A549 (cell line): ENCODE results near the gene LBHD2. TPM values are rescaled to one million over a fixed set of nuclear protein-coding genes. Genes with fewer than 3 reads are reported as not detected.

Experiments
- ATAC-seq, 2 experiments: fragments of 200-7000 bp in 1 of 2; fragments of >200 bp in 1 of 2; cut with Nextera tagmentation in 1 of 2; cut with Tn5 transposase in 1 of 2; 3 replicates each; pipeline versions ENCODE4 v1.8.0 to v1.9.1; 2018 to 2020; ENCODE audit warnings: mild to moderate bottlenecking in 1 of 2, moderate library complexity in 1 of 2
- CTCF ChIA-PET: fragments of 300-600 bp; sonication (Branson Sonifier 250); formaldehyde crosslinking; extraction: SDS; loops from one replicate; lab custom pipeline; 2021; ENCODE audit warnings: antibody characterized with exemption, inconsistent platforms; lab: Yijun Ruan, JAX
- POLR2A ChIA-PET: fragments of 350-600 bp; formaldehyde crosslinking; extraction: SDS; loops from one replicate; lab custom pipeline; 2021; ENCODE audit warnings: antibody characterized with exemption, inconsistent platforms; lab: Yijun Ruan, JAX
- DNase-seq, 2 experiments: peaks; one replicate each; pipeline versions ENCODE4 v3.0.0 to v3.0.0-alpha.2; 2011 to 2016; ENCODE audit warnings: low read depth in 1 of 2, low spot score in 1 of 2
- FAIRE-seq: peaks from 2 replicates; lab custom pipeline; 2011; peaks lifted over from hg19 to GRCh38; lab: Jason Lieb, UNC
- H3K27ac ChIP-seq, 2 experiments: fragments of >200 bp; sonication (Bioruptor Twin); formaldehyde crosslinking; 3 replicates each; pipeline ENCODE4 v1.5.1; 2016 to 2017
- H3K4me1 ChIP-seq: fragments of >200 bp; sonication (Bioruptor Twin); formaldehyde crosslinking; 3 replicates; pipeline ENCODE4 v1.6.1; 2016
- H3K4me2 ChIP-seq: fragments of >200 bp; sonication (Bioruptor Twin); formaldehyde crosslinking; 3 replicates; pipeline ENCODE4 v1.6.1; 2016
- H3K4me3 ChIP-seq: fragments of >200 bp; sonication (Bioruptor Twin); formaldehyde crosslinking; 3 replicates; pipeline ENCODE4 v1.5.1; 2016
- H3K9me3 ChIP-seq: fragments of >200 bp; sonication (Bioruptor Twin); formaldehyde crosslinking; 3 replicates; pipeline ENCODE4 v1.6.1; 2016
- CBX2 ChIP-seq: fragments of 200-600 bp; sonication (generic); IDR thresholded peaks from 2 replicates; pipeline ENCODE4 v1.6.1; 2016; ENCODE audit warnings: low read depth, mild to moderate bottlenecking, borderline replicate concordance
- CEBPB ChIP-seq, 2 experiments: fragments of >200 bp in 1 of 2; sonication (Bioruptor Twin) in 1 of 2; formaldehyde crosslinking in 1 of 2; IDR thresholded peaks; 2 replicates each; pipeline ENCODE4 v1.6.1; 2012 to 2016
- CHD2 ChIP-seq: fragments of 150-350 bp; IDR thresholded peaks from 2 replicates; pipeline ENCODE4 v1.6.1; 2014; ENCODE audit warnings: low read length; ENCODE audit not compliant: partially characterized antibody
- CHD4 ChIP-seq: fragments of 200-600 bp; sonication (generic); IDR thresholded peaks from 2 replicates; pipeline ENCODE4 v1.6.1; 2016; ENCODE audit warnings: antibody characterized with exemption, mild to moderate bottlenecking, borderline replicate concordance
- ELK1 ChIP-seq: fragments of 150-350 bp; IDR thresholded peaks from 2 replicates; pipeline ENCODE4 v1.6.1; 2014; ENCODE audit warnings: low read depth, mild to moderate bottlenecking, low read length
- GATA3 ChIP-seq: IDR thresholded peaks from 2 replicates; pipeline ENCODE4 v1.6.1; 2012; ENCODE audit warnings: borderline replicate concordance
- HMGXB4 ChIP-seq: fragments of 250-450 bp; sonication (Bioruptor Pico); IDR thresholded peaks from 2 replicates; pipeline ENCODE4 v1.5.0; 2021; ENCODE audit warnings: mild to moderate bottlenecking, moderate library complexity, borderline replicate concordance
- JUN ChIP-seq, 2 experiments: fragments of >200 bp; sonication (Bioruptor Twin); formaldehyde crosslinking; IDR thresholded peaks; 2 replicates in 1 of 2; 3 replicates in 1 of 2; pipeline ENCODE4 v1.6.1; 2016 to 2017
- KDM1A ChIP-seq: fragments of 200-600 bp; sonication (generic); IDR thresholded peaks from 2 replicates; pipeline ENCODE4 v1.6.1; 2016; ENCODE audit warnings: low read depth, mild to moderate bottlenecking
- MAFK ChIP-seq: fragments of 450-650 bp; IDR thresholded peaks from 2 replicates; pipeline ENCODE4 v1.6.1; 2014; ENCODE audit not compliant: partially characterized antibody
- MAX ChIP-seq: IDR thresholded peaks from 2 replicates; pipeline ENCODE4 v1.6.1; 2012
- MAZ ChIP-seq: fragments of 150-350 bp; IDR thresholded peaks from 2 replicates; pipeline ENCODE4 v1.6.1; 2014; ENCODE audit warnings: antibody characterized with exemption, low read depth, low read length, borderline replicate concordance
- NPAS2 ChIP-seq: fragments of 250-450 bp; sonication (Bioruptor Pico); IDR thresholded peaks from 2 replicates; pipeline ENCODE4 v1.8.0; 2022; ENCODE audit warnings: mild to moderate bottlenecking, moderate library complexity, borderline replicate concordance
- POLR2AphosphoS2 ChIP-seq: conservative IDR thresholded peaks from 2 replicates; pipeline ENCODE4 v1.6.1; 2012; ENCODE audit warnings: low read length, improper control_type of control experiment, inconsistent platforms
- RAD21 ChIP-seq, 2 experiments: fragments of >200 bp in 1 of 2; sonication (Bioruptor Twin) in 1 of 2; formaldehyde crosslinking in 1 of 2; IDR thresholded peaks in 1 of 2; conservative IDR thresholded peaks in 1 of 2; 2 replicates in 1 of 2; 3 replicates in 1 of 2; pipeline ENCODE4 v1.6.1; 2012 to 2018; ENCODE audit warnings: inconsistent platforms in 1 of 2
- REST ChIP-seq: fragments of 200-600 bp; sonication (generic); IDR thresholded peaks from 2 replicates; pipeline ENCODE4 v1.6.1; 2016; ENCODE audit warnings: antibody characterized with exemption, mild to moderate bottlenecking, moderate library complexity
- USF2 ChIP-seq: fragments of 450-650 bp; IDR thresholded peaks from 2 replicates; pipeline ENCODE4 v1.6.1; 2014; ENCODE audit warnings: antibody characterized with exemption
- ZC3H11A ChIP-seq: fragments of 450-650 bp; IDR thresholded peaks from 2 replicates; pipeline ENCODE4 v1.6.1; 2014; ENCODE audit warnings: antibody characterized with exemption, mild to moderate bottlenecking
- ZFP36 ChIP-seq: fragments of 450-650 bp; IDR thresholded peaks from 2 replicates; pipeline ENCODE4 v1.6.1; 2014; ENCODE audit warnings: borderline replicate concordance; ENCODE audit not compliant: partially characterized antibody
- WGBS: methylation state at CpG from one replicate; pipeline ENCODE4 v1.1.6; 2017; ENCODE audit errors: missing lambda C conversion rate; 5-methylcytosine and 5-hydroxymethylcytosine counted together
- polyA plus RNA-seq, 4 experiments: library from polyadenylated mRNA; depleted of rRNA in 3 of 4; stranded (reverse); fragments of >200 nt; fragmentation: RNase III in 1 of 4; extraction: RNeasy Plus Mini Kit Qiagen cat#74134 plus additional on column Dnase treatment in 1 of 4; gene quantifications; 2 replicates in 3 of 4; 3 replicates in 1 of 4; pipeline ENCODE4 v1.2.3, GENCODE V29; 2011 to 2017

The LBHD2 gene
- polyA plus RNA-seq, 2 of the 4 experiments (the other 2 are of a cell fraction): not detected

- FAIRE-seq (no peak), DNase-seq (no peak), ATAC-seq (no peak)
- TF ChIP-seq ZFP36 (no peak), CEBPB (IDR thresholded peaks at IDR 0.05) (peak; percentile 42 to 59; a peak in 2 of 4 replicates), MAX (peak; percentile 36; the same call in 1 of the 2 replicates), USF2 (no peak), CHD4 (no peak), POLR2AphosphoS2 (no peak), ELK1 (no peak), ZC3H11A (no peak), KDM1A (no peak), JUN (IDR thresholded peaks at IDR 0.05) (no peak), RAD21 (conservative IDR thresholded peaks at IDR 0.05 in 1 of 2, IDR thresholded peaks at IDR 0.05 in 1 of 2) (no peak), MAZ (no peak), CHD2 (no peak), HMGXB4 (CRISPR knock-in tag) (no peak)
- no peak overlapping the region for H3K4me3 ChIP-seq
- peak overlapping the region; percentile 87 for H3K4me2 ChIP-seq
- 69% methylated on average over 20 of the region's 25 CpGs for WGBS
- H3K9me3 ChIP-seq: no peaks in the 10 kb centered on the region
- CTCF ChIA-PET: interaction anchor here (1.1 to 14.0 kb wide), 9 partner anchors 9 to 406 kb away, joined by 3 to 544 read pairs (median 22); partner anchors contain the start of gene TNFAIP2
- peak overlapping the region; percentile 88 to 94 for H3K27ac ChIP-seq
- POLR2A ChIA-PET: no interaction called here
- peaks cover 61% of the 10 kb centered on the region for H3K4me1 ChIP-seq
These were observed 16.5 kb downstream of the LBHD2 start for GRCh38 chr14:103100281-103101121.

GRCh38 chr14:103101257-103101962, 17.4 kb downstream of the LBHD2 start:
- ChIA-PET CTCF (interaction anchor here (0.6 to 14.0 kb wide), 9 partner anchors 10 to 290 kb away, joined by 4 to 544 read pairs (median 22); partner anchors contain the start of gene TNFAIP2), POLR2A (no interaction called here)
- TF ChIP-seq MAFK (no peak), REST (no peak), CBX2 (no peak), GATA3 (no peak), NPAS2 (CRISPR knock-in tag) (no peak)
- no peaks in the 10 kb centered on the region for H3K9me3 ChIP-seq
- peaks cover 68% of the 10 kb centered on the region for H3K4me1 ChIP-seq
- no peak for DNase-seq
- WGBS: 89% methylated on average over 11 of the region's 11 CpGs
- no peak for ATAC-seq
- H3K4me3 ChIP-seq: no peak overlapping the region
- FAIRE-seq: no peak
- peak overlapping the region in 1 of 2 experiments; percentile 94; a peak in 4 of 6 replicates for H3K27ac ChIP-seq
- 0 out of 3 replicates have a peak overlapping the region, but pooled peaks have one; percentile 87 for H3K4me2 ChIP-seq
